HepG2 (cell line): ENCODE measurements around the gene MATR3. TPM values are rescaled to one million over a fixed set of nuclear protein-coding genes. Genes with fewer than 3 reads are reported as not detected.

Experiments used
- ARID3A ChIP-seq: IDR thresholded peaks from 2 replicates; pipeline ENCODE4 v1.6.1; 2012; ENCODE audit warnings: low read depth, low read length, improper control_type of control experiment
- ATM ChIP-seq: fragments of 450-650 bp; IDR thresholded peaks from 2 replicates; pipeline ENCODE4 v1.7.1; 2017; ENCODE audit warnings: mild to moderate bottlenecking, borderline replicate concordance
- BORCS8-MEF2B ChIP-seq: sonication (generic); formaldehyde crosslinking; IDR thresholded peaks from 2 replicates; pipeline ENCODE4 v1.8.0; 2022; ENCODE audit warnings: mild to moderate bottlenecking, missing genetic modification reagents
- ERF ChIP-seq: IDR thresholded peaks from 2 replicates; pipeline ENCODE4 v1.6.1; 2018; ENCODE audit warnings: missing biosample characterization, missing genetic modification reagents
- ETS1 ChIP-seq: sonication (generic); formaldehyde crosslinking; IDR thresholded peaks from 2 replicates; pipeline ENCODE4 v1.4.0; 2020; ENCODE audit warnings: missing genetic modification reagents
- HNRNPH1 ChIP-seq: fragments of 200-400 bp; formaldehyde crosslinking; optimal IDR thresholded peaks from 2 replicates; pipeline ENCODE3; 2017; ENCODE audit warnings: mild to moderate bottlenecking, low read depth, low read length
- KDM5B ChIP-seq: sonication (generic); formaldehyde crosslinking; IDR thresholded peaks from 2 replicates; pipeline ENCODE4 v1.4.0; 2020; ENCODE audit warnings: missing genetic modification reagents, mild to moderate bottlenecking, borderline replicate concordance
- KLF6 ChIP-seq: IDR thresholded peaks from 2 replicates; pipeline ENCODE4 v1.8.0; 2016; ENCODE audit warnings: missing biosample characterization, missing genetic modification reagents
- MIER2 ChIP-seq: IDR thresholded peaks from 2 replicates; pipeline ENCODE4 v1.6.1; 2016; ENCODE audit warnings: missing biosample characterization, missing genetic modification reagents
- NFRKB ChIP-seq: fragments of 450-650 bp; IDR thresholded peaks from 2 replicates; pipeline ENCODE4 v1.6.1; 2017
- REPIN1 ChIP-seq: sonication (generic); formaldehyde crosslinking; IDR thresholded peaks from 2 replicates; pipeline ENCODE4 v1.8.0; 2022; ENCODE audit warnings: missing genetic modification reagents, low read depth, mild to moderate bottlenecking, borderline replicate concordance
- TEAD3 ChIP-seq: optimal IDR thresholded peaks from 2 replicates; pipeline ENCODE3; 2016; ENCODE audit warnings: borderline replicate concordance
- ZBTB33 ChIP-seq: sonication (generic); formaldehyde crosslinking; IDR thresholded peaks from 2 replicates; pipeline ENCODE4 v1.4.0; 2020; ENCODE audit warnings: missing genetic modification reagents
- ZBTB4 ChIP-seq: sonication (generic); formaldehyde crosslinking; IDR thresholded peaks from 2 replicates; pipeline ENCODE4 v1.4.0; 2020; ENCODE audit warnings: missing genetic modification reagents, mild to moderate bottlenecking, borderline replicate concordance
- ZFP41 ChIP-seq: sonication (generic); formaldehyde crosslinking; IDR thresholded peaks from 2 replicates; pipeline ENCODE4 v1.4.0; 2020; ENCODE audit warnings: mild to moderate bottlenecking, missing genetic modification reagents, borderline replicate concordance
- ZNF12 ChIP-seq: sonication (generic); formaldehyde crosslinking; IDR thresholded peaks from 2 replicates; pipeline ENCODE4 v1.5.0; 2020; ENCODE audit warnings: missing genetic modification reagents
- ZNF580 ChIP-seq: IDR thresholded peaks from 2 replicates; pipeline ENCODE4 v1.6.1; 2016; ENCODE audit warnings: low read depth, borderline replicate concordance
- ZNF614 ChIP-seq: IDR thresholded peaks from 2 replicates; pipeline ENCODE4 v1.6.1; 2018; ENCODE audit warnings: missing biosample characterization, missing genetic modification reagents, inconsistent platforms, borderline replicate concordance
- ZNF616 ChIP-seq: sonication (generic); formaldehyde crosslinking; IDR thresholded peaks from 2 replicates; pipeline ENCODE4 v1.5.0; 2020; ENCODE audit warnings: low read depth, mild to moderate bottlenecking, missing genetic modification reagents
- ZNF788 ChIP-seq: sonication (generic); formaldehyde crosslinking; IDR thresholded peaks from 2 replicates; pipeline ENCODE4 v1.5.0; 2020; ENCODE audit warnings: mild to moderate bottlenecking, missing genetic modification reagents, borderline replicate concordance
- polyA plus RNA-seq, 8 experiments: library from polyadenylated mRNA; depleted of rRNA in 3 of 8; stranded (reverse) in 7 of 8; unstranded in 1 of 8; fragments of >200 nt; fragmentation: Illumina TruSeq in 4 of 8; extraction: Trizol in 4 of 8; gene quantifications; 2 replicates each; pipeline versions ENCODE4 v1.2.1 to v1.2.3, GENCODE V29; 2011 to 2016; ENCODE audit warnings: low read depth in 4 of 8, missing spikeins in 1 of 8, mixed read lengths in 1 of 8; ENCODE audit not compliant: insufficient read depth in 1 of 8
- total RNA-seq, 5 experiments: library from RNA; depleted of rRNA; stranded (reverse); fragments of >200 nt; fragmentation: Illumina TruSeq; extraction: Trizol; gene quantifications; 2 replicates each; pipeline ENCODE4 v1.2.3, GENCODE V29; 2016; ENCODE audit warnings: low read depth in 1 of 5

MATR3 gene
- total and polyA plus RNA-seq, 2 of the 13 experiments (the other 11 are each of a cell fraction or from before 2014, with no cell fraction given) = 94.2 to 341 TPM

GRCh38 chr5:139262742-139263445 lies 30.6 kb upstream of the MATR3 start (continued):
- no peak for TF ChIP-seq ETS1 (CRISPR knock-in tag)
- TF ChIP-seq ZNF614 (CRISPR knock-in tag) = peak; percentile 72; the same call in 1 of the 2 replicates
- peak; percentile 26; the same call in 1 of the 2 replicates for TF ChIP-seq ZNF788 (CRISPR knock-in tag)
- 0 out of 2 replicates have a peak, but pooled peaks have one; percentile 34 for TF ChIP-seq ZBTB4
- no peak for TF ChIP-seq NFRKB
- TF ChIP-seq ATM = no peak
- TF ChIP-seq ZBTB33 = peak; percentile 53; the same call in 1 of the 2 replicates
- no peak for TF ChIP-seq HNRNPH1
- peak; percentile 45; the same call in 1 of the 2 replicates for TF ChIP-seq MIER2 (CRISPR knock-in tag)
- no peak for TF ChIP-seq KLF6 (CRISPR knock-in tag)
- peak; percentile 62 for TF ChIP-seq TEAD3 (CRISPR knock-in tag)
- peak; percentile 58; the same call in 1 of the 2 replicates for TF ChIP-seq BORCS8-MEF2B (CRISPR knock-in tag)
- peak; percentile 48; the same call in 1 of the 2 replicates for TF ChIP-seq KDM5B (CRISPR knock-in tag)
- TF ChIP-seq ERF (CRISPR knock-in tag) = peak; percentile 32; the same call in 1 of the 2 replicates
- no peak for TF ChIP-seq ARID3A
- no peak for TF ChIP-seq ZFP41 (CRISPR knock-in tag)
- no peak for TF ChIP-seq ZNF616 (CRISPR knock-in tag)
- 0 out of 2 replicates have a peak, but pooled peaks have one; percentile 49 for TF ChIP-seq ZNF580
- TF ChIP-seq ZNF12 (CRISPR knock-in tag) = 0 out of 2 replicates have a peak, but pooled peaks have one; percentile 19
- TF ChIP-seq REPIN1 (CRISPR knock-in tag) = peak; percentile 58; the same call in 1 of the 2 replicates
